HG03442 (cell line): ENCODE results near the gene ATP10B.

Experiments
- ATAC-seq: cut with Tn5 transposase; IDR thresholded peaks from one replicate; pipeline ENCODE4 v1.9.1; 2021; ENCODE audit warnings: mild to moderate bottlenecking, moderate library complexity; ENCODE audit not compliant: unreplicated experiment

ATP10B gene

GRCh38 chr5:160520609-160521391 is 331.2 kb downstream of the ATP10B start:
- no peak for ATAC-seq

GRCh38 chr5:160516696-160517530 is 335.1 kb downstream of the ATP10B start:
- ATAC-seq: no peak

GRCh38 chr5:160514866-160515265 is 337.1 kb downstream of the ATP10B start:
- ATAC-seq: no peak

GRCh38 chr5:160514191-160514590 is 337.8 kb downstream of the ATP10B start:
- ATAC-seq: no peak

- ATAC-seq: no peak
These were observed 338.5 kb downstream of the ATP10B start for GRCh38 chr5:160513485-160513884.
